Measurements from ENCODE around the gene SLC9A5. TPM values are rescaled to one million over a fixed set of nuclear protein-coding genes. Genes with fewer than 3 reads are reported as not detected.

SLC9A5 gene
- total and polyA plus RNA-seq, 9 of the 15 experiments (the other 6 are each of a cell fraction or from before 2014, with no cell fraction given) = 0.06 to 3.1 (median 1.2) TPM

- H3K9ac ChIP-seq (ENCODE audit: insufficient read depth in 1 of 2, low read depth in 2 of 2, low read length in 2 of 2) = peak overlapping the region in 1 of 2 experiments; percentile 31; a peak in 1 of 4 replicates
- H3K27ac ChIP-seq (ENCODE audit: extremely low read depth, low read depth, low read length) = no peak overlapping the region
- ATAC-seq = no peak
- H4K20me1 ChIP-seq (replicated peaks; ENCODE audit: control insufficient read depth, insufficient read depth, low read length) = no peaks in the 10 kb centered on the region
- H3K4me1 ChIP-seq (replicated peaks in 1 of 2; ENCODE audit: control insufficient read depth in 2 of 2, insufficient read depth in 2 of 2, low read length in 2 of 2) = peaks cover 0 to 19% of the 10 kb centered on the region in 2 experiments; a peak in 1 of 5 replicates
- H3K4me2 ChIP-seq (ENCODE audit: insufficient read depth, low read length) = no peak overlapping the region
- no peak overlapping the region for H3K4me3 ChIP-seq
- WGBS (ENCODE audit: insufficient coverage, low coverage, missing lambda C conversion rate) = 86% methylated on average over 26 of the region's 28 CpGs
- in situ Hi-C loops (cut with MboI) (no loop called here), intact Hi-C loops (cut with micrococcal nuclease) (no loop called here)
- ChIA-PET POLR2A (interaction anchor here (0.5 to 1.1 kb wide), 2 partner anchors 13 to 16 kb away, joined by 3 to 4 read pairs; no protein-coding TSS in a partner anchor), CTCF (ENCODE audit: low intra/inter-chr PET ratio) (no interaction called here)
- H3K9me1 ChIP-seq (ENCODE audit: control insufficient read depth, insufficient read depth, low read length) = peaks cover 3% of the 10 kb centered on the region
- H3K36me3 ChIP-seq (ENCODE audit: control insufficient read depth, insufficient read depth, low read length) = peaks cover 24% of the 10 kb centered on the region; the same call in 2 of the 3 replicates
- FAIRE-seq = no peak
- H2AFZ ChIP-seq (ENCODE audit: low read depth, low read length) = no peak overlapping the region
- BruUV-seq (replicated peaks) = no TSS peak
- H3K79me2 ChIP-seq (ENCODE audit: control insufficient read depth, insufficient read depth, low read length) = no peaks in the 10 kb centered on the region
- DNase-seq (ENCODE audit: extremely low read depth in 1 of 4, low spot score in 3 of 4) = no peak
- H3K27me3 ChIP-seq (ENCODE audit: control insufficient read depth in 2 of 2, insufficient read depth in 2 of 2, low read length in 2 of 2) = no peaks in the 10 kb centered on the region
- H3K9me3 ChIP-seq (replicated peaks; ENCODE audit: control insufficient read depth, insufficient read depth, low read depth, low read length) = no peaks in the 10 kb centered on the region
- TF ChIP-seq POLR2G (IDR thresholded peaks at IDR 0.05; ENCODE audit: low read depth, low read length) (peak; percentile 54), SNIP1 (IDR thresholded peaks at IDR 0.05; ENCODE audit: low read depth) (no peak), RBFOX2 (IDR thresholded peaks at IDR 0.05; ENCODE audit: low read depth, low read length) (peak; percentile 58), ZNF354B (CRISPR knock-in tag; IDR thresholded peaks at IDR 0.05) (no peak), NKRF (IDR thresholded peaks at IDR 0.05; ENCODE audit: borderline replicate concordance) (no peak)
Observed at GRCh38 chr16:67286441-67287235, 37.9 kb downstream of the SLC9A5 start.

All from K562 (cell line).